ENCODE measurements around the gene TMEM245. TPM values are rescaled to one million over a fixed set of nuclear protein-coding genes. Genes with fewer than 3 reads are reported as not detected.

Gene TMEM245
- total and polyA plus RNA-seq, 2 of the 13 experiments (the other 11 are each of a cell fraction or from before 2014, with no cell fraction given): 53.5 to 55.4 TPM

DNA sequence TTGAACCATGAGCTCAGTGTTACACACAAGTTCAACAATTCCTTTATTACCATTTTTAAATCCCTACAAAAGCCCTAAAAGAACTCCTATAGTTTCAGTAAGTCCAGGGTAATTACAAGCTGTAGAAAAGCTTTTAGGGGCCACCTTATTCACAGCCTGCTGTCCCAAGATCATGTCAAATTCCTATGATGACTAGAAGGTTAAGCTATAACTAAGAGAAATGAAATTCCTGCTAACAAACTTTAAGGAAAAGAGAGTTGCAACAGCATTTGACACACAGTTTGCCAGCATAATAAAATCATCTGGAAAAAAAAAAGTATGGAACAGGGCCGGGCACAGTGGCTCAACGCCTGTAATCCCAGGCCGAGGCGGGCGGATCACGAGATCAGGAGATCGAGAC is 31.5 kb downstream of the TMEM245 start (continued):
- TF ChIP-seq, protein P1, sequence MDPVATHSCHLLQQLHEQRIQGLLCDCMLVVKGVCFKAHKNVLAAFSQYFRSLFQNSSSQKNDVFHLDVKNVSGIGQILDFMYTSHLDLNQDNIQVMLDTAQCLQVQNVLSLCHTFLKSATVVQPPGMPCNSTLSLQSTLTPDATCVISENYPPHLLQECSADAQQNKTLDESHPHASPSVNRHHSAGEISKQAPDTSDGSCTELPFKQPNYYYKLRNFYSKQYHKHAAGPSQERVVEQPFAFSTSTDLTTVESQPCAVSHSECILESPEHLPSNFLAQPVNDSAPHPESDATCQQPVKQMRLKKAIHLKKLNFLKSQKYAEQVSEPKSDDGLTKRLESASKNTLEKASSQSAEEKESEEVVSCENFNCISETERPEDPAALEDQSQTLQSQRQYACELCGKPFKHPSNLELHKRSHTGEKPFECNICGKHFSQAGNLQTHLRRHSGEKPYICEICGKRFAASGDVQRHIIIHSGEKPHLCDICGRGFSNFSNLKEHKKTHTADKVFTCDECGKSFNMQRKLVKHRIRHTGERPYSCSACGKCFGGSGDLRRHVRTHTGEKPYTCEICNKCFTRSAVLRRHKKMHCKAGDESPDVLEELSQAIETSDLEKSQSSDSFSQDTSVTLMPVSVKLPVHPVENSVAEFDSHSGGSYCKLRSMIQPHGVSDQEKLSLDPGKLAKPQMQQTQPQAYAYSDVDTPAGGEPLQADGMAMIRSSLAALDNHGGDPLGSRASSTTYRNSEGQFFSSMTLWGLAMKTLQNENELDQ (CRISPR knock-in tag; IDR thresholded peaks at IDR 0.05; ENCODE audit: borderline replicate concordance): no peak
- TF ChIP-seq BRF2 (CRISPR knock-in tag; IDR thresholded peaks at IDR 0.05): no peak
- TF ChIP-seq, protein P2, sequence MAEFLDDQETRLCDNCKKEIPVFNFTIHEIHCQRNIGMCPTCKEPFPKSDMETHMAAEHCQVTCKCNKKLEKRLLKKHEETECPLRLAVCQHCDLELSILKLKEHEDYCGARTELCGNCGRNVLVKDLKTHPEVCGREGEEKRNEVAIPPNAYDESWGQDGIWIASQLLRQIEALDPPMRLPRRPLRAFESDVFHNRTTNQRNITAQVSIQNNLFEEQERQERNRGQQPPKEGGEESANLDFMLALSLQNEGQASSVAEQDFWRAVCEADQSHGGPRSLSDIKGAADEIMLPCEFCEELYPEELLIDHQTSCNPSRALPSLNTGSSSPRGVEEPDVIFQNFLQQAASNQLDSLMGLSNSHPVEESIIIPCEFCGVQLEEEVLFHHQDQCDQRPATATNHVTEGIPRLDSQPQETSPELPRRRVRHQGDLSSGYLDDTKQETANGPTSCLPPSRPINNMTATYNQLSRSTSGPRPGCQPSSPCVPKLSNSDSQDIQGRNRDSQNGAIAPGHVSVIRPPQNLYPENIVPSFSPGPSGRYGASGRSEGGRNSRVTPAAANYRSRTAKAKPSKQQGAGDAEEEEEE (CRISPR knock-in tag; IDR thresholded peaks at IDR 0.05; ENCODE audit: borderline replicate concordance): no peak

GRCh38 chr9:109087795-109088194 is 32.0 kb downstream of the TMEM245 start:
- peaks cover 8% of the 10 kb centered on the region for H3K79me2 ChIP-seq (ENCODE audit: insufficient read depth, low read length)
- intact Hi-C loops (cut with micrococcal nuclease; ENCODE audit: unreplicated experiment): no loop called here
- in situ Hi-C loops (cut with HindIII; ENCODE audit: extremely low pct_ligation_motif_present, low pct_unique_long_range_greater_than_20kb): loop anchor here (10.0 kb wide), 1 partner anchor 57 kb away; no protein-coding TSS in a partner anchor
- DNase-seq (ENCODE audit: low spot score): no peak
- H3K4me2 ChIP-seq (ENCODE audit: low read depth, low read length): no peak overlapping the region
- CTCF ChIA-PET (ENCODE audit: low intra/inter-chr PET ratio, low total read pairs): no interaction called here
- no peak overlapping the region for H2AFZ ChIP-seq (ENCODE audit: low read length)
- H3K27ac ChIP-seq (ENCODE audit: extremely low read length, insufficient read depth, low read length): no peak overlapping the region
- no peak for FAIRE-seq
- H3K27me3 ChIP-seq (ENCODE audit: control insufficient read depth in 1 of 2, insufficient read depth in 2 of 2, low read length in 2 of 2): no peaks in the 10 kb centered on the region
- peaks cover 16 to 53% of the 10 kb centered on the region in 2 experiments for H3K36me3 ChIP-seq (replicated peaks in 1 of 2; ENCODE audit: control insufficient read depth in 1 of 2, insufficient read depth in 2 of 2, low read length in 2 of 2)
- H3K9me3 ChIP-seq (ENCODE audit: low read length): no peaks in the 10 kb centered on the region
- no peak overlapping the region for H3K4me3 ChIP-seq (replicated peaks in 1 of 3; ENCODE audit: insufficient read depth in 1 of 3, low read depth in 2 of 3, low read length in 3 of 3)
- no peak for ATAC-seq
- no TSS peak for BruUV-seq (replicated peaks)
- POLR2A ChIA-PET: no interaction called here
- TF ChIP-seq ZFP41 (CRISPR knock-in tag; IDR thresholded peaks at IDR 0.05; ENCODE audit: borderline replicate concordance): no peak
- 0 out of 2 replicates have a peak, but pooled peaks have one; percentile 8 for TF ChIP-seq HNF4A (CRISPR knock-in tag; IDR thresholded peaks at IDR 0.05)
- WGBS (ENCODE audit: low lambda C conversion rate): 93% methylated on average over 2 of the region's 2 CpGs
- no peak overlapping the region for H3K9ac ChIP-seq (ENCODE audit: insufficient read depth, low read depth, low read length)
- peaks cover 57% of the 10 kb centered on the region for H3K4me1 ChIP-seq (ENCODE audit: insufficient read depth, low read length)
- H4K20me1 ChIP-seq (ENCODE audit: insufficient read depth, low read length): no peaks in the 10 kb centered on the region

Data from HepG2 (cell line).